Activated CD4-positive, alpha-beta T cell treated with anti-CD3 and anti-CD28 coated beads for 36 hours (primary cell): ENCODE measurements around the gene ZNF214. TPM values are rescaled to one million over a fixed set of nuclear protein-coding genes. Genes with fewer than 3 reads are reported as not detected.

Experiments
- ATAC-seq: fragments of 200-7000 bp; cut with Tn5 transposase; one replicate; pipeline ENCODE4 v1.10.0; 2021; ENCODE audit warnings: mild to moderate bottlenecking, moderate library complexity
- CTCF ChIA-PET: fragments of 350-600 bp; sonication (Branson Sonifier 250); formaldehyde crosslinking; loops from one replicate; lab custom pipeline; 2021; ENCODE audit warnings: antibody characterized with exemption; lab: Charles Lee
- POLR2A ChIA-PET: fragments of 350-600 bp; sonication (Branson Sonifier 250); formaldehyde crosslinking; loops from one replicate; lab custom pipeline; 2021; ENCODE audit warnings: antibody characterized with exemption, inconsistent platforms; lab: Charles Lee
- DNase-seq: peaks from one replicate; pipeline ENCODE4 v3.0.0-alpha.2; 2020
- H3K27ac Mint-ChIP-seq: one replicate; pipeline ENCODE4 v1.8.0; 2021; ENCODE audit warnings: mixed read lengths
- H3K27me3 Mint-ChIP-seq: one replicate; pipeline ENCODE4 v1.8.0; 2021; ENCODE audit warnings: mixed read lengths
- H3K36me3 Mint-ChIP-seq: one replicate; pipeline ENCODE4 v1.8.0; 2021; ENCODE audit warnings: low read depth, mixed read lengths
- H3K4me1 Mint-ChIP-seq: one replicate; pipeline ENCODE4 v1.8.0; 2021; ENCODE audit warnings: mixed read lengths
- H3K4me3 Mint-ChIP-seq: one replicate; pipeline ENCODE4 v1.8.0; 2021; ENCODE audit warnings: mild to moderate bottlenecking, moderate library complexity, mixed read lengths
- H3K9me3 Mint-ChIP-seq: one replicate; pipeline ENCODE4 v1.8.0; 2021; ENCODE audit warnings: low read depth, mixed read lengths
- intact Hi-C, 2 experiments: fragments of 100-400 bp; cut with DNase I in 1 of 2; cut with micrococcal nuclease in 1 of 2; formaldehyde crosslinking; loops; one replicate each; pipeline versions ENCODE4 v1.14.2 to v1.15.1; 2022 to 2024; cut with DNase I, micrococcal nuclease
- total RNA-seq, 2 experiments: library from RNA; stranded (reverse); gene quantifications; one replicate each; pipeline ENCODE4 v1.2.3, GENCODE V29; 2021

ZNF214 gene
- not detected for total RNA-seq

DNA sequence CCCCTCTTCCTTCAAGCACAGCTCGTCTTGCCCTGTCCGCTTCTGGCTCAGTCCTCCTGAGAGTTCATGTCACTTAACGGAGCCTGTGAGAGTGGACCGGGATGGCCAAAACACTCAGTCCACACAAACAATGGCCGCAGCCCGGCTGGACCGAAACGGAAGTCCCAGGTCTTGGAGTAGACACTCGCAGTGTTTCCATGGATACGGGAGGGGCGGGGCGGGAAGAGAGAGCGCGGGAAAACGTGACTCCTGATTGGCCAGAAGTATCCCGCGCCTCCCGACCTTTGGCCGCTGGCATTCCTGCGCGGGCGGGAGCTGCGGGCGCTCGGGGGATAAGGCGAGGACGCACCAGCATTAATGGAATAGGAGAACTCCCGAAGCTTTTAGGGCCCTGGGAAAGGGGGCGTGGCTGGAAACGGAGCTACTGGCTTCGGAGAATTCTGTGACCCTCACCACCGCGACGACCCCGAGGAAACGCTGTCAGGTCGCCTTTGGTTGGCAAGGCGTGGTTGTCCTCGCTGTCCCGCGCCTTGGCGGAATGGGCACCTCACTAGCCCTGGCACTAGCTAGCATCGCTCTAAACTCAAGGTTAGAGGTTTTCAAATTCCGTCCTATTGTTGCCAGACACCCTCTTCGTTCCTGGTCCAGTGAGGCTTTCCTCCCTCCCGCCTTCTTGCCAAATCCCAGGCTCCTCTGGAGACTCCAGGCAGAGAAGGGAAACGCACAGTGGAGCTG lies at the start of gene ZNF214, which contains the start of gene NLRP14:
ZNF214 (minus strand) TSS at position 164 of the 735 bp plus-strand sequence. CDS start 17,511 bp downstream, outside the sequence.
NLRP14 (plus strand) TSS at position 297 of the 735 bp plus-strand sequence. CDS start 18,108 bp downstream, outside the sequence.
- peaks cover 35% of the 10 kb centered on the region for H3K27me3 Mint-ChIP-seq
- H3K9me3 Mint-ChIP-seq: no peaks in the 10 kb centered on the region
- H3K36me3 Mint-ChIP-seq: no peaks in the 10 kb centered on the region
- H3K4me1 Mint-ChIP-seq: peaks cover 8% of the 10 kb centered on the region
- no peak within 1 kb of the TSS for H3K27ac Mint-ChIP-seq
- POLR2A ChIA-PET: no interaction called here
- DNase-seq: peak; percentile 28
- H3K4me3 Mint-ChIP-seq: peak within 1 kb of the TSS; percentile 54
- CTCF ChIA-PET: interaction anchor here (0.7 kb wide), 1 partner anchor 72 kb away, joined by 3 read pairs; no protein-coding TSS in a partner anchor
- intact Hi-C loops: no loop called here
- ATAC-seq: no peak

DNA sequence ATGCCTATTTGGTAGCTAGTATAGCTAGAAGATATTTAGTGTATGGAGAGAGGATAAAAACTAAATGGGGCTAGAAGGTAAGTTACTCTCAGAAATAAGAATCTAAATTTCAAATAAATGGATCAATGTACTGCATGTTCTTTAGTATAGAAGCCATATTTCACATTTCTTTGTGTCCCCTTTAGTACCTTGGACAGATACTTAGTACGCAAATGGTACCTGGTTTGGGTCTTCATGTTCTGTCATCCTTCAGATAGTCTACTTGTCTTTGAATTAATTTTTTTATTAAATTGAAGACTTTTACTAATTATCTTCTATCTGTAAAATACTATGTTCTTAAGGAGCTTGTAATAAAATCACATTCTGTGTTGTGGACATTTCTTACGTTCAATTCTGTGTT lies 42.4 kb upstream of the ZNF214 start:
- intact Hi-C loops: no loop called here
- H3K36me3 Mint-ChIP-seq: no peaks in the 10 kb centered on the region
- H3K27me3 Mint-ChIP-seq: peaks cover 2% of the 10 kb centered on the region
- H3K9me3 Mint-ChIP-seq: no peaks in the 10 kb centered on the region
- CTCF ChIA-PET: no interaction called here
- no peak overlapping the region for H3K27ac Mint-ChIP-seq
- H3K4me1 Mint-ChIP-seq: no peaks in the 10 kb centered on the region
- POLR2A ChIA-PET: no interaction called here
- no peak for ATAC-seq
- no peak for DNase-seq
- no peak overlapping the region for H3K4me3 Mint-ChIP-seq

DNA sequence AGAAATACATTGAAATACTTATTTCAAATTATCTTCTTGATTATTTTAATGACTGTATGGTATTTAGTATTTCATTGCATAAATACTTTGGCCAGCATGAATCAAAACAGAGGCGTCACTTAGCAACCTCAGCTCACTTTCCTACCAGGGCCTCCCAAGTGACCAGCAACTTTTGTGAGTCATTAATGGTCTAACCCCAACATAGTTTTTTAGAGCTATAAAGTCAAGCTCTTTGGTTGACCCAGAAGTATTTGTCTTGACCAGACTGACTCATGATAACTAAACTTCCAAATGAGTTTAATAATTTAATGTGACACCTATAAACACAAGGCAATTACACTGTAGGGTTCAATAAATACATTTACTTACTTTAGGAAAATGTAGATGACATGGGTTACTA lies 40.7 kb upstream of the ZNF214 start:
- H3K36me3 Mint-ChIP-seq: no peaks in the 10 kb centered on the region
- H3K9me3 Mint-ChIP-seq: no peaks in the 10 kb centered on the region
- ChIA-PET POLR2A (no interaction called here), CTCF (interaction anchor here (1.1 kb wide), 1 partner anchor 249 kb away, joined by 3 read pairs; no protein-coding TSS in a partner anchor)
- H3K27ac Mint-ChIP-seq: no peak overlapping the region
- H3K4me1 Mint-ChIP-seq: no peaks in the 10 kb centered on the region
- ATAC-seq (no peak), DNase-seq (no peak)
- peaks cover 2% of the 10 kb centered on the region for H3K27me3 Mint-ChIP-seq
- H3K4me3 Mint-ChIP-seq: no peak overlapping the region
- intact Hi-C loops: no loop called here

DNA sequence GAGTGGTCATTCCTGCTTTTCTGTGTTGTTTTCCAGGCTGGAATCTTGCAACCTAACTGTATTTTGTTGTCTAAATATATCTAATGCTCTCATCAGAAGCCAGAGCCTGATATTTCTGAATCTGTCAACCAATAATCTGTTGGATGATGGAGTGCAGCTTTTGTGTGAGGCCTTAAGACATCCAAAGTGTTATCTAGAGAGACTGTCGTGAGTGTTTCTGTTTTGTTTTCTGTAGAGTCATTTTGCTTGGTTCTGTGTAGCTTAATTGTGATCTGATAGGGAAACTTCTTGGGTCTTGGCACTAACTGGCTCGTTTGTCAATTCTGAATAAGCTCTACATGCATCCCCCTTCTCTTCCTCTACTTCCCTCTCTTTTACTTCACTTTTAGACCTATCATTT lies 37.5 kb upstream of the ZNF214 start:
- Mint-ChIP-seq H3K9me3 (no peaks in the 10 kb centered on the region), H3K4me3 (no peak overlapping the region), H3K27ac (no peak overlapping the region), H3K36me3 (no peaks in the 10 kb centered on the region), H3K27me3 (peaks cover 7% of the 10 kb centered on the region), H3K4me1 (no peaks in the 10 kb centered on the region)
- ATAC-seq (no peak), DNase-seq (no peak)
- intact Hi-C loops: no loop called here
- POLR2A ChIA-PET: no interaction called here
- CTCF ChIA-PET: interaction anchor here (0.6 to 1.1 kb wide), 5 partner anchors 12 to 834 kb away, joined by 3 read pairs; no protein-coding TSS in a partner anchor

- CTCF ChIA-PET: interaction anchor here (0.6 to 1.1 kb wide), 2 partner anchors 12 to 18 kb away, joined by 3 read pairs; no protein-coding TSS in a partner anchor
- Mint-ChIP-seq H3K9me3 (no peaks in the 10 kb centered on the region), H3K27me3 (peaks cover 7% of the 10 kb centered on the region), H3K4me1 (no peaks in the 10 kb centered on the region), H3K4me3 (no peak overlapping the region), H3K36me3 (no peaks in the 10 kb centered on the region), H3K27ac (no peak overlapping the region)
- POLR2A ChIA-PET: no interaction called here
- DNase-seq (no peak), ATAC-seq (no peak)
- intact Hi-C loops: no loop called here
These were observed 36.8 kb upstream of the ZNF214 start for GRCh38 chr11:7056828-7057513.

- no peaks in the 10 kb centered on the region for H3K4me1 Mint-ChIP-seq
- peaks cover 7% of the 10 kb centered on the region for H3K27me3 Mint-ChIP-seq
- intact Hi-C loops: no loop called here
- H3K9me3 Mint-ChIP-seq: no peaks in the 10 kb centered on the region
- ATAC-seq (no peak), DNase-seq (no peak)
- no peaks in the 10 kb centered on the region for H3K36me3 Mint-ChIP-seq
- ChIA-PET CTCF (no interaction called here), POLR2A (no interaction called here)
- H3K4me3 Mint-ChIP-seq: no peak overlapping the region
- H3K27ac Mint-ChIP-seq: no peak overlapping the region
These were observed 30.0 kb upstream of the ZNF214 start for GRCh38 chr11:7050191-7050590.

DNA sequence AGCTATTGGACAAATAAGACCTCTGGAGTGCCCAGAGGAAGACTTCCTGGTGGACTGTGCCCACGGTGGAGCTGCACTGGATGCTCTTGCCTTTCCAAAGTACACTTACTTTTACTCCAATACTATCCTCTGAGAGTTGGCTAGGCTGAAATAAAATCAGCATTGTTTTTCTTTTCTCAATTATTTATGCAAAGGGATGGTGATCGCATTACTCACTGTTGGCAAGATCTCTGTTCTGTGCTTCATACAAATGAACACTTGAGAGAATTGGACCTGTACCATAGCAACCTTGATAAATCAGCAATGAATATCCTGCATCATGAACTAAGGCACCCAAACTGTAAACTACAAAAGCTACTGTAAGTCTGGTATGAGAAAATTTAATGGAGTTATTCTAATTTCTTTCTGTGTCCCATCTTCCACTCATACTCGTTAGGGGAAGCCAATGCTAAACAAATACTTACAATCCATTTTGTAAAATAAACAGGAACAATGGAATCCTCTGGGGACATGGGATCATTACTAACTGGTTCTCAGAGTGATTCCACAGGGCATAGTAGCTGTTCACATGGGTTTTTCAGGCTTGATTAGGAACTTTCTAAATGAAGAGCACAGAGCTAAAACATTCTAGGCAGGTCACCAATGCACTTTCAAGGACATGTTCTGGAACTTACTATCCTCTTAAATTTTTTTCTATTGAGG lies 26.5 kb upstream of the ZNF214 start:
- no peak overlapping the region for H3K27ac Mint-ChIP-seq
- no peaks in the 10 kb centered on the region for H3K36me3 Mint-ChIP-seq
- no peak overlapping the region for H3K4me3 Mint-ChIP-seq
- ChIA-PET CTCF (no interaction called here), POLR2A (interaction anchor here (0.6 kb wide), 1 partner anchor 298 kb away, joined by 3 read pairs; no protein-coding TSS in a partner anchor)
- H3K27me3 Mint-ChIP-seq: peaks cover 2% of the 10 kb centered on the region
- no peak for DNase-seq
- no peaks in the 10 kb centered on the region for H3K4me1 Mint-ChIP-seq
- H3K9me3 Mint-ChIP-seq: no peaks in the 10 kb centered on the region
- intact Hi-C loops: no loop called here
- ATAC-seq: no peak

GRCh38 chr11:7034019-7034418 lies 13.9 kb upstream of the ZNF214 start:
- ChIA-PET CTCF (no interaction called here), POLR2A (no interaction called here)
- no peak for ATAC-seq
- Mint-ChIP-seq H3K27ac (no peak overlapping the region), H3K9me3 (no peaks in the 10 kb centered on the region), H3K27me3 (peaks cover 2% of the 10 kb centered on the region), H3K36me3 (no peaks in the 10 kb centered on the region), H3K4me3 (no peak overlapping the region), H3K4me1 (no peaks in the 10 kb centered on the region)
- intact Hi-C loops: no loop called here
- DNase-seq: no peak

DNA sequence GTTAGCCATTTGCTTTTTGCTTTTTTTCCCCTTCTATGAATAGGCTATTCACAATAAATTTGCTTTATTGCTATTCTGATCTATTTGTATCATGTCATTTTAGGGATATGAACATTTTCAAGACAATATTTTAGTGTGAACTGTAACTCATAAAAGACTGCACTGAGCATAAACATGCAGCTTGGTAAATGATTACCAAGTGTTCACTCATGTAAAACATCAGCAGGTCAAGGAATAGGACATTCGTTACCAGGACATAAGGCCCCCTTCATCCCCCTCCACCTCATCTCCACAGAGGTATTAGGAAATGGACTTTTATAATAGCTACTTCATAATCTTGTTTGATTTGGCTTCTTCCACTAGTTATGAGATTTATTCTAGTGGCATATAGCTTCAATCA lies 12.5 kb upstream of the ZNF214 start:
- POLR2A ChIA-PET: no interaction called here
- Mint-ChIP-seq H3K27me3 (peaks cover 2% of the 10 kb centered on the region), H3K9me3 (no peaks in the 10 kb centered on the region), H3K4me3 (no peak overlapping the region), H3K36me3 (no peaks in the 10 kb centered on the region), H3K27ac (no peak overlapping the region), H3K4me1 (no peaks in the 10 kb centered on the region)
- CTCF ChIA-PET: no interaction called here
- intact Hi-C loops: no loop called here
- DNase-seq (no peak), ATAC-seq (no peak)

DNA sequence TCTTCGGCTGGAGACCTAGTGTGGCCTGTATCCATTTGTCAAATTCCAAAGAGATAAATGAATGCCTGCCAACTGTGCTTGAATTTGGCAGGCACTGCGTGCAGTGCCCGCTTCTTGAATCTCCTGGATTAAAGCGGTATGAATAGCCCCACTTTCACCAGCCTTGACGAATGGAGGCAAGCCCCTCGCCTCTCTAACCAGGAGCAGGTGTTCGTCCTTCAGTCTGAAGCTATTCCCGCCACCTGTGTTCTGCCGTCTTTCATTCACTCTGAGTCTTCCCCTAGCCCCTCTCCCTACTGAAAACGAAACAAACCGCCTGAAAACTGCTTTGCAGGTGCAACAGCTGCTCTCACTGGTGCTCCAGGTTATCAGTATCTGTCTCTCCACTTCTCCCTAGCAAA lies 11.3 kb upstream of the ZNF214 start:
- H3K9me3 Mint-ChIP-seq: no peaks in the 10 kb centered on the region
- no peak for ATAC-seq
- H3K27ac Mint-ChIP-seq: no peak overlapping the region
- no peaks in the 10 kb centered on the region for H3K36me3 Mint-ChIP-seq
- CTCF ChIA-PET: no interaction called here
- H3K27me3 Mint-ChIP-seq: peaks cover 2% of the 10 kb centered on the region
- POLR2A ChIA-PET: no interaction called here
- H3K4me1 Mint-ChIP-seq: no peaks in the 10 kb centered on the region
- intact Hi-C loops: no loop called here
- DNase-seq: no peak
- H3K4me3 Mint-ChIP-seq: no peak overlapping the region

DNA sequence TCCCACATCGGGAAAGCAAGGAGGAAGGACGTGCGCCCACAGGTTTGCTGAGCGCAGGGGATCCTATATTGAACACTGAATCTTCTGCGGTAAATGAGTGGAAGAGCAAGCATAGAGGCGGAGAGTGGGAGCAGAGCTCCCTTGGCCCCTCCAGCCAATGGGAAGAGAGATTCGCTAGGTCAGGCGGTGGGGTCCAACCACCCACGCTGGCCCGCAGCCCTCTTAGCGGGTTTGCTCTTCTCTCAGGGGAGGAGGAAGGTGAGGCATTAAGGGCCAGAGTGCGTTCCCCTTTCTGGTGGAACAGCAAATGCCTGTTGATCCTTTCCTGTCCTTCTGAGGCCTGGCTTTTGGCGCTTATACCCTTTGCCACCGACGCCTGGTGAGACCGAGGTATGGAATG lies 10.7 kb upstream of the ZNF214 start:
- Mint-ChIP-seq H3K27ac (no peak overlapping the region), H3K27me3 (peaks cover 2% of the 10 kb centered on the region), H3K9me3 (no peaks in the 10 kb centered on the region), H3K36me3 (no peaks in the 10 kb centered on the region), H3K4me3 (no peak overlapping the region), H3K4me1 (no peaks in the 10 kb centered on the region)
- intact Hi-C loops: no loop called here
- no peak for ATAC-seq
- no peak for DNase-seq
- ChIA-PET CTCF (no interaction called here), POLR2A (no interaction called here)
